NB4 (cell line): Measurements from ENCODE around the gene ST3GAL5.

Source experiments
- DNase-seq: peaks from one replicate; pipeline ENCODE4 v3.0.0; 2010; ENCODE audit warnings: low read depth
- H3K4me3 ChIP-seq: one replicate; pipeline ENCODE4 v1.5.1; 2011; ENCODE audit warnings: mild to moderate bottlenecking, low read depth, low read length, moderate library complexity
- CTCF ChIP-seq: IDR thresholded peaks from one replicate; pipeline ENCODE4 v1.5.1; 2012; ENCODE audit warnings: low read depth, low read length
- MYC ChIP-seq: IDR thresholded peaks from 2 replicates; pipeline ENCODE4 v1.6.1; 2011; ENCODE audit warnings: low read depth, low read length
- POLR2A ChIP-seq: IDR thresholded peaks from 2 replicates; pipeline ENCODE4 v1.6.1; 2011; ENCODE audit warnings: mild to moderate bottlenecking; ENCODE audit not compliant: insufficient read length; ENCODE audit errors: extremely low read depth
- TF ChIP-seq, protein P1 (sequence below): IDR thresholded peaks from 2 replicates; pipeline ENCODE4 v1.6.1; 2011; ENCODE audit warnings: low read depth, low read length

Gene ST3GAL5

DNA sequence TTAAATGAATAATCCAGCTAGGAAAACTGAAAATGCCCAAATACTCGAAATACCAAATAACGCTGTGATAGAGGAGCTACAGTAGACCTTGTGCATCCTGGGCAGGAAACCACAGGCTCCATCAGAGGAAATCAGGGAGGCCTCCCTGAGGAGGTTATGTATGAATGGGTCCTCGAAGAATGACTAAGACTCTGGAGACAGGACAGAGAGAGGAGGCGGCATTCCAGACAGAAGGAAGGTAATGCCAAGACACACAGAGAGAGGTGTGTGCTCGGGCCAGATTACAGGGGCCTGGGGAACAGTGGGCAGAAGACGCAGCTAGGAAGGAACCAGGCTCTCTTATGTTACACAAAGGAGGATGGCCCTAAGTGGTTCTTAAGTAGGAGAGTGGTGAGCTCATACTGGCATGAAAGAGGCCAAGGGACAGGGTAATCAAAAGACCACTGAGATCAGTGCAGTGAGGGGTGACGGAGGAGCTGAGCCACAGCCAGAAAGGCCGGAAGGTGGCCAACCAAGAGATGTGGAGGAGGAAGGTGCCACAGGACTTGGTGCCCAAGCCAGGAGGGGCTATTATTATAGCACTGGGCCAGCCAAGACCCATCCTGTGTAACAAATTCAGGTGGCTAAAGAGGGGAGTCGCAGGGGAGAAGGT is 9.9 kb downstream of the ST3GAL5 start:
- DNase-seq: no peak
- no peak for TF ChIP-seq POLR2A
- TF ChIP-seq MYC: no peak
- TF ChIP-seq CTCF: no peak
- TF ChIP-seq, protein P1, sequence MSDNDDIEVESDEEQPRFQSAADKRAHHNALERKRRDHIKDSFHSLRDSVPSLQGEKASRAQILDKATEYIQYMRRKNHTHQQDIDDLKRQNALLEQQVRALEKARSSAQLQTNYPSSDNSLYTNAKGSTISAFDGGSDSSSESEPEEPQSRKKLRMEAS: no peak
- no peak overlapping the region for H3K4me3 ChIP-seq

DNA sequence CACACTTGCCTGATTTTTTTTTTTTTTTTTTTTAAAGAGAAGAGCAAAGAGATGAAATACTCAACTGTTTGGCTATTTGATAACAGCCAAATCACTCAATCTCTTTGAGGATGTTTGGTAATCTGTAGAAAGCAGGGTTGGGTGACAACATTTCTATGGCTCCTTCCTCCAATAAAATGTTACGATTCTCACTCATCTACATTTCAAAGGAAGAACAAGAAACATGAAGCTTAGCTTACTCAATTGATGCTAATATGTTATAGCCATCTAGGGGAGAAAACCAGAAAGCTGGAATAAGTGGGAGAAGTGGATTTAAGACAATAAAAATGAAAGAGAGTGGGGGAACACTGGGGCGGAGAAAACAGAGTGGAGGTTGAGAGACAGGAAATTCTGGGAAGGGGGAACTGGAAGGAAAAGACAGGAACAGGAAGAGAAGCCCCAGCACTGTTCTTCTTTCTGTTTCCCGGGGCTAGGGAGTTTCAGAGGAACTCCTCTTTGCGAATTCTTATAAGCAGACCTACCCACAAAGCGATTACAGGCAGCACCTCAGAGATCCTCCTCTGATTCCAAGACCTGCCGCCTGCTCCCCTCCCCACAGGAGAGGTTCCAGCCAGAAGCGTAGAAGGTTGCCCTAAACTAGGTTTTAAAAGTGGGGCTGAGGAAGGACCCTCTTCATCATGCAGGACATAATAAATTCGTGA is 13.3 kb downstream of the ST3GAL5 start:
- TF ChIP-seq CTCF (no peak), POLR2A (no peak), MYC (no peak)
- TF ChIP-seq, protein P1: no peak
- DNase-seq: no peak
- H3K4me3 ChIP-seq: no peak overlapping the region

DNA sequence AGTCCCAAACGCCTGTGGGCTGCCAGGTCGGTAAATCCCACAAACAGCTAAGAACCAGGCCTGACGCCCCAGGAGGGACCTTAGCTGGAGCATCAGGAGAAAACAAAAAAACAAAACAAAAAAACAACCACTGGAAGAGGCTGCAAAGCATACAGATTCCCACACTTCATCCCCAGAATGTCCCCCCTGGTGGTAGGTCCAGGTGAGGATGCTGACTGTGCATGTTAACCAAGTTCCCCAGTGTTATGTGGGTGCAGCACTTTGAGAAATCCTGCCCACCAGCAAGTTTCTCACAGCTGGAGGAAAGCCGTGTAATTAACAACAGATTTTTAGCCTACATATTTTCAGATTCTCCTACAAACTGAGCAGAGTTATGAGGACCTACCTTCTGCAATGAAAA is 15.1 kb downstream of the ST3GAL5 start:
- no peak overlapping the region for H3K4me3 ChIP-seq
- DNase-seq: peak; percentile 24
- TF ChIP-seq CTCF (peak; percentile 41), POLR2A (no peak), MYC (no peak)

- no peak for DNase-seq
- no peak overlapping the region for H3K4me3 ChIP-seq
- TF ChIP-seq MYC (no peak), POLR2A (no peak), CTCF (no peak)
- TF ChIP-seq, protein P1: no peak
Measured at GRCh38 chr2:85872536-85873161, 16.1 kb downstream of the ST3GAL5 start.

- DNase-seq: no peak
- no peak overlapping the region for H3K4me3 ChIP-seq
- no peak for TF ChIP-seq CTCF
- no peak for TF ChIP-seq POLR2A
- no peak for TF ChIP-seq MYC
- TF ChIP-seq, protein P1: no peak
Measured at GRCh38 chr2:85871494-85872164, 17.2 kb downstream of the ST3GAL5 start.
